Heart right ventricle (tissue), 16 donors: ENCODE measurements around the gene WDR77. TPM values are rescaled to one million over a fixed set of nuclear protein-coding genes. Genes with fewer than 3 reads are reported as not detected.

Experiments
- ATAC-seq, 8 donors: fragments of 200-7000 bp; cut with Tn5 transposase; one replicate each; pipeline ENCODE4 v1.9.1; 2020; ENCODE audit warnings: mild to moderate bottlenecking in 8 of 8, moderate library complexity in 8 of 8, moderate number of reproducible peaks in 1 of 8
- DNase-seq, 2 donors: peaks; one replicate each; pipeline ENCODE4 v3.0.0-alpha.2; 2020
- H3K27ac ChIP-seq, 10 donors: fragments of 200-600 bp; sonication (generic) in 2 of 10; one replicate each; pipeline versions ENCODE4 v1.5.0 to v1.8.0; 2020 to 2022; ENCODE audit warnings: mild to moderate bottlenecking in 3 of 10
- H3K27me3 ChIP-seq, 7 donors: fragments of 200-600 bp; one replicate each; pipeline ENCODE4 v1.8.0; 2021 to 2022; ENCODE audit warnings: mild to moderate bottlenecking in 2 of 7
- H3K36me3 ChIP-seq, 9 donors: fragments of 200-600 bp; sonication (generic) in 1 of 9; one replicate each; pipeline versions ENCODE4 v1.5.0 to v1.8.0; 2020 to 2022; ENCODE audit warnings: mild to moderate bottlenecking in 2 of 9
- H3K4me1 ChIP-seq, 9 donors: fragments of 200-600 bp; sonication (generic) in 1 of 9; one replicate each; pipeline versions ENCODE4 v1.5.0 to v1.8.0; 2020 to 2022; ENCODE audit warnings: mild to moderate bottlenecking in 4 of 9
- H3K4me3 ChIP-seq, 10 donors: fragments of 200-600 bp; sonication (generic) in 2 of 10; one replicate each; pipeline versions ENCODE4 v1.5.0 to v1.8.0; 2020 to 2022; ENCODE audit warnings: mild to moderate bottlenecking in 7 of 10, moderate library complexity in 2 of 10
- H3K9me3 ChIP-seq, 11 donors: fragments of 200-600 bp in 10 of 11; sonication (generic) in 2 of 11; one replicate each; pipeline versions ENCODE4 v1.5.0 to v1.8.0; 2013 to 2022; ENCODE audit warnings: mild to moderate bottlenecking in 2 of 11, control low read depth in 1 of 11, moderate library complexity in 1 of 11
- CTCF ChIP-seq, 9 donors: fragments of 200-600 bp; sonication (generic) in 2 of 9; IDR thresholded peaks; one replicate each; pipeline versions ENCODE4 v1.5.0 to v1.8.0; 2021 to 2022; ENCODE audit warnings: antibody characterized with exemption in 9 of 9, mild to moderate bottlenecking in 5 of 9, moderate library complexity in 1 of 9
- whole genome bisulfite sequencing, 2 donors: extraction: QIAGEN DNeasy Blood & Tissue Kit; methylation state at CpG; one replicate each; pipeline ENCODE4 v1.1.7; 2013; ENCODE audit warnings: inconsistent platforms in 1 of 2; 5-methylcytosine and 5-hydroxymethylcytosine counted together
- intact Hi-C, 10 donors: fragments of 100-400 bp; cut with DNase I; formaldehyde crosslinking; loops; one replicate each; pipeline versions ENCODE4 v1.11.1 to v1.14.2; 2022
- polyA plus RNA-seq, 2 donors: library from polyadenylated mRNA; stranded (reverse); fragments of 200-250 nt; gene quantifications; one replicate each; pipeline ENCODE4 v1.2.3, GENCODE V29; 2013
- total RNA-seq, 10 donors: library from RNA; stranded (reverse); fragmentation: NEBNext Ultra II Directional in 3 of 10; extraction: Animal tissue kit (Norgen Biotek cat#: 25700) in 3 of 10; gene quantifications; one replicate each; pipeline versions ENCODE4 v1.2.1 to v1.2.4, GENCODE V29; 2021 to 2023
- donor health status: Arrhythmogenic right ventricular cardiomyopathy.
- donor health status: ischemic (EF 13 %, LVEDD 7.1; RV severe dilation, severe dysfunction).
- donor health status: healthy with polysubstance abuse.
- donor health status: DM: no; HTN: yes; CAD: no.
- donor health status: DM: no; HTN: no; CAD: no.
- donor health status: ischemic (EF 25% LVEDD 6.9; RV normal size, moderate dysfunction).
- donor health status: ischemic (EF 25% LVEDD 5.7; RV mildly dilated, moderate dysfunction).
- donor health status: healthy.
- donor health status: DM: yes; HTN: yes; CAD: no.
- donor health status: Ischemic cardiomyopathy.
- donor health status: ischemic (EF 35%, LVEDD 5.7; RV mildly dilated, moderate dysfunction).
- donor health status: nonischemic (EF 11% LVEDD 7.7; RV severe dilation, severe dysfunction).
- donor health status: DM: yes; HTN: yes; CAD: no.
- donor health status: PGD.
- donor health status: ischemic (EF 29% LVEDD 5.4; RV normal size, mild dysfunction).
- donor health status: nonischemic (EF 23%, LVEDD 6.1; RV moderate dilation, normal function).

WDR77 gene
- total and polyA plus RNA-seq, 12 donors, result 21.4 to 55.8 (median 35.3) TPM

- 98% methylated on average over 1 of the region's 1 CpG for WGBS, 2 donors
- ATAC-seq, result no peak
- Histone ChIP-seq H3K36me3 (peaks cover 0 to 12% (median 0%) of the 10 kb centered on the region in 9 donors), H3K27ac (no peak overlapping the region), H3K27me3 (no peaks in the 10 kb centered on the region), H3K4me3 (no peak overlapping the region), H3K4me1 (no peaks in the 10 kb centered on the region), H3K9me3 (no peaks in the 10 kb centered on the region)
- TF ChIP-seq CTCF (IDR thresholded peaks at IDR 0.05), result no peak
- intact Hi-C loops, result no loop called here
- no peak for DNase-seq
Observed at GRCh38 chr1:111419037-111419436, 30.0 kb downstream of the WDR77 start.

GRCh38 chr1:111417755-111418154 is 31.3 kb downstream of the WDR77 start:
- WGBS, 2 donors, result 95 to 97% methylated on average over 1 of the region's 1 CpG
- no peak overlapping the region for H3K27ac ChIP-seq
- ATAC-seq (no peak), DNase-seq (no peak)
- H3K9me3 ChIP-seq, result no peaks in the 10 kb centered on the region
- no peaks in the 10 kb centered on the region for H3K27me3 ChIP-seq
- no peaks in the 10 kb centered on the region for H3K4me1 ChIP-seq
- intact Hi-C loops, result no loop called here
- TF ChIP-seq CTCF (IDR thresholded peaks at IDR 0.05), result no peak
- H3K36me3 ChIP-seq, result peaks cover 0 to 12% (median 0%) of the 10 kb centered on the region in 9 donors
- no peak overlapping the region for H3K4me3 ChIP-seq

- Histone ChIP-seq H3K4me3 (no peak overlapping the region), H3K9me3 (no peaks in the 10 kb centered on the region), H3K4me1 (no peaks in the 10 kb centered on the region), H3K27me3 (no peaks in the 10 kb centered on the region), H3K36me3 (peaks cover 0 to 6% (median 0%) of the 10 kb centered on the region in 9 donors), H3K27ac (no peak overlapping the region)
- DNase-seq (no peak), ATAC-seq (no peak)
- intact Hi-C loops, result no loop called here
- WGBS, 2 donors, result 86 to 93% methylated on average over 3 of the region's 3 CpGs
- TF ChIP-seq CTCF (IDR thresholded peaks at IDR 0.05), result no peak
Observed at GRCh38 chr1:111415461-111415860, 33.6 kb downstream of the WDR77 start.

GRCh38 chr1:111414756-111415155 is 34.3 kb downstream of the WDR77 start:
- H3K4me3 ChIP-seq, result no peak overlapping the region
- DNase-seq (no peak), ATAC-seq (no peak)
- WGBS, 2 donors, result 74 to 87% methylated on average over 2 of the region's 2 CpGs
- no peak for TF ChIP-seq CTCF (IDR thresholded peaks at IDR 0.05)
- no peaks in the 10 kb centered on the region for H3K4me1 ChIP-seq
- H3K36me3 ChIP-seq, result peaks cover 0 to 6% (median 0%) of the 10 kb centered on the region in 9 donors
- intact Hi-C loops, result no loop called here
- no peaks in the 10 kb centered on the region for H3K9me3 ChIP-seq
- no peaks in the 10 kb centered on the region for H3K27me3 ChIP-seq
- no peak overlapping the region for H3K27ac ChIP-seq
